SK-N-SH (cell line): ENCODE measurements around the gene TWNK. TPM values are rescaled to one million over a fixed set of nuclear protein-coding genes. Genes with fewer than 3 reads are reported as not detected.

Experiments
- CTCF ChIA-PET: fragments of 300-600, 350-600 bp; formaldehyde crosslinking; extraction: SDS; loops from one replicate; lab custom pipeline; 2021; lab: Yijun Ruan, JAX
- POLR2A ChIA-PET: fragments of 350-600 bp; sonication (Branson Sonifier 250); formaldehyde crosslinking; extraction: SDS; loops from one replicate; lab custom pipeline; 2020; ENCODE audit warnings: antibody characterized with exemption, inconsistent platforms; lab: Yijun Ruan, JAX
- DNase-seq: peaks from one replicate; pipeline ENCODE4 v3.0.0; 2012
- H2AFZ ChIP-seq: fragments of 200-600 bp; sonication (generic); 2 replicates; pipeline ENCODE4 v1.8.1; 2016; ENCODE audit warnings: antibody characterized with exemption, mild to moderate bottlenecking, low read depth
- H3F3A ChIP-seq: fragments of 200-600 bp; sonication (generic); replicated peaks from 2 replicates; pipeline ENCODE3; 2016; ENCODE audit warnings: antibody characterized with exemption, mild to moderate bottlenecking; ENCODE audit not compliant: insufficient read depth
- H3K27ac ChIP-seq, 2 experiments: fragments of 200-500 bp in 1 of 2; fragments of 200-600 bp in 1 of 2; sonication (Bioruptor generic) in 1 of 2; sonication (generic), shearing (Covaris generic) in 1 of 2; 2 replicates each; pipeline versions ENCODE4 v1.5.1 to v1.6.1; 2014 to 2016; ENCODE audit warnings: low read depth in 2 of 2, inconsistent platforms in 1 of 2, low read length in 1 of 2, mild to moderate bottlenecking in 1 of 2, mixed read lengths in 1 of 2
- H3K27me3 ChIP-seq: fragments of 200-600 bp; sonication (generic), shearing (Covaris generic); 2 replicates; pipeline ENCODE4 v1.6.1; 2016; ENCODE audit warnings: mixed run types; ENCODE audit not compliant: insufficient read depth
- H3K36me3 ChIP-seq, 2 experiments: fragments of 200-500 bp in 1 of 2; fragments of 200-600 bp in 1 of 2; sonication (Bioruptor generic) in 1 of 2; sonication (generic) in 1 of 2; replicated peaks in 1 of 2; 2 replicates each; pipeline versions ENCODE3 to v1.5.1; 2014 to 2016; ENCODE audit warnings: low read length in 1 of 2, mild to moderate bottlenecking in 1 of 2; ENCODE audit not compliant: insufficient read depth in 2 of 2, control insufficient read depth in 1 of 2
- H3K4me1 ChIP-seq, 2 experiments: fragments of 200-500 bp in 1 of 2; fragments of 200-600 bp in 1 of 2; sonication (Bioruptor generic) in 1 of 2; sonication (generic), shearing (Covaris generic) in 1 of 2; 2 replicates each; pipeline versions ENCODE4 v1.5.1 to v1.6.1; 2014 to 2016; ENCODE audit warnings: low read depth in 1 of 2, low read length in 1 of 2, mixed run types in 1 of 2; ENCODE audit not compliant: insufficient read depth in 2 of 2, control insufficient read depth in 1 of 2
- H3K4me2 ChIP-seq: fragments of 200-600 bp; sonication (generic), shearing (Covaris generic); 2 replicates; pipeline ENCODE4 v1.6.1; 2017; ENCODE audit warnings: mixed run types
- H3K4me3 ChIP-seq, 2 experiments: fragments of 200-500 bp in 1 of 2; fragments of 200-600 bp in 1 of 2; sonication (Bioruptor generic) in 1 of 2; sonication (generic), shearing (Covaris generic) in 1 of 2; 2 replicates each; pipeline versions ENCODE4 v1.5.1 to v1.8.1; 2014 to 2016; ENCODE audit warnings: low read depth in 2 of 2, inconsistent platforms in 1 of 2, low read length in 1 of 2, mild to moderate bottlenecking in 1 of 2, mixed read lengths in 1 of 2, moderate library complexity in 1 of 2
- H3K79me2 ChIP-seq: fragments of 200-600 bp; sonication (generic); 2 replicates; pipeline ENCODE4 v1.8.1; 2017; ENCODE audit warnings: mild to moderate bottlenecking; ENCODE audit not compliant: insufficient read depth
- H3K9ac ChIP-seq: fragments of 200-600 bp; sonication (generic); 2 replicates; pipeline ENCODE4 v1.6.1; 2017; ENCODE audit warnings: mixed run types
- H3K9me2 ChIP-seq: fragments of 200-600 bp; sonication (generic); 2 replicates; pipeline ENCODE4 v1.6.1; 2017; ENCODE audit warnings: mixed run types
- H3K9me3 ChIP-seq: fragments of 200-600 bp; sonication (generic); 2 replicates; pipeline ENCODE4 v1.6.1; 2017; ENCODE audit warnings: mixed run types, mild to moderate bottlenecking, moderate library complexity
- H4K20me1 ChIP-seq: fragments of 200-600 bp; sonication (generic); 2 replicates; pipeline ENCODE4 v1.6.1; 2017; ENCODE audit warnings: mild to moderate bottlenecking, mixed run types; ENCODE audit not compliant: insufficient read depth
- CHD2 ChIP-seq: fragments of 150-350 bp; IDR thresholded peaks from 2 replicates; pipeline ENCODE4 v1.6.1; 2018; ENCODE audit warnings: low read length; ENCODE audit not compliant: partially characterized antibody
- EP300 ChIP-seq, 2 experiments: IDR thresholded peaks; 2 replicates each; pipeline versions ENCODE4 v1.4.0 to v1.6.1; 2012; ENCODE audit warnings: borderline replicate concordance in 1 of 2, low read depth in 1 of 2, low read length in 1 of 2
- FOSL2 ChIP-seq: IDR thresholded peaks from 2 replicates; pipeline ENCODE4 v1.4.0; 2012; ENCODE audit warnings: low read depth, mild to moderate bottlenecking, moderate library complexity, borderline replicate concordance
- FOXM1 ChIP-seq: IDR thresholded peaks from 2 replicates; pipeline ENCODE4 v1.4.0; 2012; ENCODE audit warnings: low read depth, mild to moderate bottlenecking
- GABPA ChIP-seq: IDR thresholded peaks from 2 replicates; pipeline ENCODE4 v1.4.0; 2012; ENCODE audit warnings: low read depth, mild to moderate bottlenecking
- GATA2 ChIP-seq: sonication (generic); formaldehyde crosslinking; IDR thresholded peaks from 2 replicates; pipeline ENCODE4 v1.5.0; 2020; ENCODE audit warnings: mild to moderate bottlenecking, missing genetic modification reagents
- IRF3 ChIP-seq: fragments of 150-350 bp; IDR thresholded peaks from 2 replicates; pipeline ENCODE4 v1.6.1; 2016; ENCODE audit warnings: mild to moderate bottlenecking, low read depth, low read length
- MAX ChIP-seq: IDR thresholded peaks from 2 replicates; pipeline ENCODE4 v1.4.0; 2012; ENCODE audit warnings: low read depth
- MEF2A ChIP-seq: IDR thresholded peaks from 2 replicates; pipeline ENCODE4 v1.4.0; 2012; ENCODE audit warnings: low read depth, borderline replicate concordance
- MXI1 ChIP-seq: IDR thresholded peaks from 2 replicates; pipeline ENCODE4 v1.6.1; 2012; ENCODE audit warnings: mild to moderate bottlenecking, low read depth, low read length, improper control_type of control experiment
- POLR2AphosphoS5 ChIP-seq: IDR thresholded peaks from 2 replicates; pipeline ENCODE4 v1.6.1; 2012; ENCODE audit warnings: low read depth, low read length
- RAD21 ChIP-seq: IDR thresholded peaks from 2 replicates; pipeline ENCODE4 v1.6.1; 2012; ENCODE audit warnings: mild to moderate bottlenecking, low read length
- RCOR1 ChIP-seq: fragments of 150-350 bp; IDR thresholded peaks from 2 replicates; pipeline ENCODE4 v1.6.1; 2017; ENCODE audit warnings: antibody characterized with exemption, low read length
- REST ChIP-seq: IDR thresholded peaks from 2 replicates; pipeline ENCODE4 v1.6.1; 2012; ENCODE audit warnings: mild to moderate bottlenecking, low read depth, low read length, moderate library complexity
- RFX5 ChIP-seq: IDR thresholded peaks from 2 replicates; pipeline ENCODE4 v1.6.1; 2012; ENCODE audit warnings: mild to moderate bottlenecking, improper control_type of control experiment, low read length
- RXRA ChIP-seq: IDR thresholded peaks from 2 replicates; pipeline ENCODE4 v1.4.0; 2012; ENCODE audit warnings: low read depth, mild to moderate bottlenecking, borderline replicate concordance
- SIN3A ChIP-seq: IDR thresholded peaks from 2 replicates; pipeline ENCODE4 v1.6.1; 2012; ENCODE audit warnings: low read depth, mild to moderate bottlenecking, low read length, moderate library complexity, borderline replicate concordance
- TAF1 ChIP-seq: IDR thresholded peaks from 2 replicates; pipeline ENCODE4 v1.6.1; 2012; ENCODE audit warnings: low read depth, mild to moderate bottlenecking, low read length, moderate library complexity, borderline replicate concordance
- TEAD4 ChIP-seq: IDR thresholded peaks from 2 replicates; pipeline ENCODE4 v1.4.0; 2012; ENCODE audit warnings: mild to moderate bottlenecking, borderline replicate concordance; ENCODE audit not compliant: insufficient read depth
- YY1 ChIP-seq: IDR thresholded peaks from 2 replicates; pipeline ENCODE4 v1.4.0; 2012; ENCODE audit warnings: low read depth, mild to moderate bottlenecking
- WGBS: methylation state at CpG from one replicate; pipeline ENCODE4 v1.1.6; 2017; ENCODE audit warnings: low lambda C conversion rate; 5-methylcytosine and 5-hydroxymethylcytosine counted together
- polyA plus RNA-seq, 3 experiments: library from polyadenylated mRNA; depleted of rRNA; stranded (reverse); fragments of >200 nt; gene quantifications; 2 replicates each; pipeline ENCODE4 v1.2.3, GENCODE V29; 2012
- TF ChIP-seq, protein P1 (sequence below): IDR thresholded peaks from 2 replicates; pipeline ENCODE4 v1.4.0; 2012; ENCODE audit warnings: low read depth, borderline replicate concordance

TWNK gene
- polyA plus RNA-seq, 1 of the 3 experiments (the other 2 are of a cell fraction): 16.4 TPM

DNA sequence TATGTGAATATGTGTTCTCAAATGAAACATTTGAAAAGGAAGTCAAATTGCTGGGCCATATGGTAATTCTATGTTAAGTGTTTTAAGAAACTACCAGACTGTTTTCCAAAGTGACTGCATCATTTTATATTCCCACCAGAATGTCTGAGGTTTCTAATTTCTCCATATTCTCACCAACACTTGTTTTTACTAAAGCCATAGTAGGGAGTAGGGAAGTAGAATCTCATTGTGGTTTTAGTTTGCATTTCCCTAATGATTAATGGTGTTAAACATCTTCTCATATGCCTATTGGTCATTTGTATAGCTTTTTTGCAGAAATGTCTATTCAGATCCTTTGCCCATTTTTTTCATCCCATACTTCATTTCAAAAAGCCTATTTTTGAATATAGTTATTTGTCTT lies 27.1 kb upstream of the TWNK start:
- DNase-seq: no peak
- H4K20me1 ChIP-seq: no peaks in the 10 kb centered on the region
- H2AFZ ChIP-seq: no peak overlapping the region
- H3F3A ChIP-seq: peaks cover 7% of the 10 kb centered on the region
- ChIA-PET POLR2A (no interaction called here), CTCF (no interaction called here)
- no peaks in the 10 kb centered on the region for H3K27me3 ChIP-seq
- H3K27ac ChIP-seq: no peak overlapping the region
- no peaks in the 10 kb centered on the region for H3K79me2 ChIP-seq
- H3K9ac ChIP-seq: no peak overlapping the region
- H3K4me2 ChIP-seq: no peak overlapping the region
- TF ChIP-seq RAD21: no peak
- no peak for TF ChIP-seq RFX5
- no peak for TF ChIP-seq SIN3A
- TF ChIP-seq RXRA: no peak
- no peak for TF ChIP-seq GATA2 (CRISPR knock-in tag)
- TF ChIP-seq, protein P1, sequence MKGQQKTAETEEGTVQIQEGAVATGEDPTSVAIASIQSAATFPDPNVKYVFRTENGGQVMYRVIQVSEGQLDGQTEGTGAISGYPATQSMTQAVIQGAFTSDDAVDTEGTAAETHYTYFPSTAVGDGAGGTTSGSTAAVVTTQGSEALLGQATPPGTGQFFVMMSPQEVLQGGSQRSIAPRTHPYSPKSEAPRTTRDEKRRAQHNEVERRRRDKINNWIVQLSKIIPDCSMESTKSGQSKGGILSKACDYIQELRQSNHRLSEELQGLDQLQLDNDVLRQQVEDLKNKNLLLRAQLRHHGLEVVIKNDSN: no peak
- TF ChIP-seq MEF2A: no peak
- TF ChIP-seq MXI1: no peak
- no peak overlapping the region for H3K4me3 ChIP-seq
- H3K9me2 ChIP-seq: no peaks in the 10 kb centered on the region
- peaks cover 67 to 72% of the 10 kb centered on the region in 2 experiments for H3K36me3 ChIP-seq
- no peaks in the 10 kb centered on the region for H3K9me3 ChIP-seq
- H3K4me1 ChIP-seq: no peaks in the 10 kb centered on the region

DNA sequence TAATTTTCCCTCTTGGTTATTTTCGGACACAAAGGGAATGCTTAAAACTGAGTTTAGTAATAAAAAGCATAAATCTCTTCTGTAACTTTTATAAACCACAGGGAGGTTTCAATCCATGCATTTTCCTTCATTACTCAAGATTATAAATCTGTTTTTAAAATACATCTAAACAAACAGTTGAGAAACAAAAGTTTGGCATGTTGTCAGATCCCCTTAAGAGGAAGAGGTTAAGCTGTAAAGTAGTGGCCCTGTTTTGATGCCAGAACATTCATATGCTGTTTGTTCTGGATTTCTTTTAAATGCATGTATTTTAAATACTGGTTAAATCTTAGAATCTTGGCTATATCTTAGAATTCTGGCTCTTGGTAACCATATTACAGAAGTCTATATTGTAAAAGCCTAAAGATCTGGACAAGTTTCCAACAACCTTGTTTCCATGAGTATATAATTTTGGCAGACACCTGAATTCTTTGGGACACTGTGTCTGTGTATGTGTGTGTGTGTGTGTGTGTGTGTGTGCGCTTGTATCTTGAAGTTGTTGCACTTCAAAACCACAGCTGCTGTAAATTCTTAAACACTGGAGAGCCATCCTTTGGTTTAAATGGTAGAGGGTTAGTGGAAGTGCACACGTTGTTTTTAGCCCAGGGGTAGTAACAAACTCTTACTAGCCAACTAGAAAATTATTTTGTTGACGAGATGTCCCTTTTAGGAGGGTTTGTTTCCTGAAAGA lies 24.8 kb upstream of the TWNK start:
- peaks cover 7% of the 10 kb centered on the region for H3F3A ChIP-seq
- no peak overlapping the region for H2AFZ ChIP-seq
- WGBS: 88% methylated on average over 4 of the region's 4 CpGs
- no peaks in the 10 kb centered on the region for H3K27me3 ChIP-seq
- H3K4me3 ChIP-seq: no peak overlapping the region
- no peak overlapping the region for H3K4me2 ChIP-seq
- H3K9me3 ChIP-seq: no peaks in the 10 kb centered on the region
- ChIA-PET POLR2A (no interaction called here), CTCF (interaction anchor here (1.2 to 3.8 kb wide), 2 partner anchors 52 to 443 kb away, joined by 3 to 15 read pairs; partner anchors contain the start of gene SEC31B)
- no peaks in the 10 kb centered on the region for H3K4me1 ChIP-seq
- no peak overlapping the region for H3K27ac ChIP-seq
- no peaks in the 10 kb centered on the region for H4K20me1 ChIP-seq
- no peaks in the 10 kb centered on the region for H3K79me2 ChIP-seq
- H3K36me3 ChIP-seq: peaks cover 70 to 80% of the 10 kb centered on the region in 2 experiments
- no peaks in the 10 kb centered on the region for H3K9me2 ChIP-seq
- no peak overlapping the region for H3K9ac ChIP-seq
- DNase-seq: no peak
- TF ChIP-seq GABPA: no peak
- no peak for TF ChIP-seq TAF1
- no peak for TF ChIP-seq FOSL2
- no peak for TF ChIP-seq CHD2
- no peak for TF ChIP-seq IRF3
- TF ChIP-seq MAX: no peak
- TF ChIP-seq TEAD4: no peak
- no peak for TF ChIP-seq FOXM1
- TF ChIP-seq MXI1: no peak
- no peak for TF ChIP-seq YY1
- no peak for TF ChIP-seq RCOR1
- no peak for TF ChIP-seq RXRA
- no peak for TF ChIP-seq POLR2AphosphoS5
- TF ChIP-seq, protein P1: no peak
- no peak for TF ChIP-seq MEF2A
- TF ChIP-seq REST: no peak
- TF ChIP-seq RAD21: no peak
- TF ChIP-seq EP300 (IDR thresholded peaks at IDR 0.05; ENCODE audit: borderline replicate concordance in 1 of 2, low read depth in 1 of 2, low read length in 1 of 2): no peak
